Keratinocyte (primary cell): ENCODE measurements around the gene CLDN11.

Experiments
- EZH2 ChIP-seq: IDR thresholded peaks from one replicate; pipeline ENCODE4 v1.6.1; 2012; ENCODE audit warnings: inconsistent platforms, mild to moderate bottlenecking, low read length, moderate library complexity
- TF ChIP-seq, protein P1 (sequence below), 3 experiments: IDR thresholded peaks in 1 of 3; conservative IDR thresholded peaks in 1 of 3; optimal IDR thresholded peaks in 1 of 3; 2 replicates in 2 of 3; 3 replicates in 1 of 3; pipeline versions ENCODE3 to v1.5.1; 2011; ENCODE audit warnings: low read length in 3 of 3, mild to moderate bottlenecking in 3 of 3, moderate library complexity in 2 of 3, control low read depth in 1 of 3, inconsistent platforms in 1 of 3; ENCODE audit not compliant: insufficient read depth in 2 of 3; ENCODE audit errors: extremely low read depth in 1 of 3

DNA sequence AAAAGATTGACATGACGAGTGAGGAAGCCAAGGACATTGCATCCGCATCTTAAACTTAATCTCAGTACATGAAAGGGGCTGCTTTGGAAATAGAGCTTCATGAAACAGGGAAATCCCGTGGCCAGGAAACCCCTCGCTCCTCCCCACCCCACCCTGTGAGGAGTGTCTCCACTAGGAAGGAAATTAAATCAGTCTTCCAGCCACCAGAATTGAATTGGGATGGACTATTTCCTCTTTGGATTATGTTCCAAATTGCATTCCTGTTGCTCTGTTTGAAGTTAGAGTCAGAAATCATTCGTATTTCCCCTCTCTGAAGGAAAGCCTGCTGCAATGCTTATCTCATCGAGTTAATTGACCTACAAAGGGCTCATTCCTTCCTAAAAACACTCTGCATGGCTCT, 35.8 kb downstream of the CLDN11 start:
- TF ChIP-seq, protein P1, sequence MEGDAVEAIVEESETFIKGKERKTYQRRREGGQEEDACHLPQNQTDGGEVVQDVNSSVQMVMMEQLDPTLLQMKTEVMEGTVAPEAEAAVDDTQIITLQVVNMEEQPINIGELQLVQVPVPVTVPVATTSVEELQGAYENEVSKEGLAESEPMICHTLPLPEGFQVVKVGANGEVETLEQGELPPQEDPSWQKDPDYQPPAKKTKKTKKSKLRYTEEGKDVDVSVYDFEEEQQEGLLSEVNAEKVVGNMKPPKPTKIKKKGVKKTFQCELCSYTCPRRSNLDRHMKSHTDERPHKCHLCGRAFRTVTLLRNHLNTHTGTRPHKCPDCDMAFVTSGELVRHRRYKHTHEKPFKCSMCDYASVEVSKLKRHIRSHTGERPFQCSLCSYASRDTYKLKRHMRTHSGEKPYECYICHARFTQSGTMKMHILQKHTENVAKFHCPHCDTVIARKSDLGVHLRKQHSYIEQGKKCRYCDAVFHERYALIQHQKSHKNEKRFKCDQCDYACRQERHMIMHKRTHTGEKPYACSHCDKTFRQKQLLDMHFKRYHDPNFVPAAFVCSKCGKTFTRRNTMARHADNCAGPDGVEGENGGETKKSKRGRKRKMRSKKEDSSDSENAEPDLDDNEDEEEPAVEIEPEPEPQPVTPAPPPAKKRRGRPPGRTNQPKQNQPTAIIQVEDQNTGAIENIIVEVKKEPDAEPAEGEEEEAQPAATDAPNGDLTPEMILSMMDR (optimal IDR thresholded peaks at IDR 0.05 in 1 of 3, IDR thresholded peaks at IDR 0.05 in 1 of 3, conservative IDR thresholded peaks at IDR 0.05 in 1 of 3; ENCODE audit: extremely low read depth in 1 of 3, insufficient read depth in 2 of 3, low read length in 3 of 3) = no peak
- TF ChIP-seq EZH2 = no peak
